Progenitor cell of endocrine pancreas (in vitro differentiated cells): ENCODE data around the gene NTSR1. TPM values are rescaled to one million over a fixed set of nuclear protein-coding genes. Genes with fewer than 3 reads are reported as not detected.

ENCODE experiments used
- DNase-seq: peaks from one replicate; pipeline ENCODE4 v3.0.0; 2021; ENCODE audit warnings: low spot score; ENCODE audit not compliant: unreplicated experiment
- H3K27ac Mint-ChIP-seq: 2 replicates; pipeline ENCODE4 v1.8.0; 2021; ENCODE audit warnings: mild to moderate bottlenecking, moderate library complexity, mixed read lengths
- H3K27me3 Mint-ChIP-seq: 2 replicates; pipeline ENCODE4 v1.8.0; 2021; ENCODE audit warnings: mixed read lengths
- H3K36me3 Mint-ChIP-seq: 2 replicates; pipeline ENCODE4 v1.8.0; 2022; ENCODE audit warnings: mixed read lengths; ENCODE audit not compliant: insufficient read depth
- H3K4me1 Mint-ChIP-seq: 2 replicates; pipeline ENCODE4 v1.8.0; 2021; ENCODE audit warnings: low read depth, mixed read lengths
- H3K4me3 Mint-ChIP-seq: 2 replicates; pipeline ENCODE4 v1.8.0; 2021; ENCODE audit warnings: low read depth, mild to moderate bottlenecking, moderate library complexity, mixed read lengths
- H3K9me3 Mint-ChIP-seq: 2 replicates; pipeline ENCODE4 v1.8.0; 2021; ENCODE audit warnings: low read depth, mixed read lengths
- total RNA-seq: library from RNA; stranded (reverse); gene quantifications from 2 replicates; pipeline ENCODE4 v1.2.1, GENCODE V29; 2021
- TF ChIP-seq, protein P1 (sequence below): fragments of 200-600 bp; sonication (generic); IDR thresholded peaks from one replicate; pipeline ENCODE4 v1.5.0; 2021; ENCODE audit warnings: antibody characterized with exemption, mild to moderate bottlenecking; ENCODE audit not compliant: unreplicated experiment

The NTSR1 gene
- total RNA-seq, 1 donor from 2014 or later = not detected

DNA sequence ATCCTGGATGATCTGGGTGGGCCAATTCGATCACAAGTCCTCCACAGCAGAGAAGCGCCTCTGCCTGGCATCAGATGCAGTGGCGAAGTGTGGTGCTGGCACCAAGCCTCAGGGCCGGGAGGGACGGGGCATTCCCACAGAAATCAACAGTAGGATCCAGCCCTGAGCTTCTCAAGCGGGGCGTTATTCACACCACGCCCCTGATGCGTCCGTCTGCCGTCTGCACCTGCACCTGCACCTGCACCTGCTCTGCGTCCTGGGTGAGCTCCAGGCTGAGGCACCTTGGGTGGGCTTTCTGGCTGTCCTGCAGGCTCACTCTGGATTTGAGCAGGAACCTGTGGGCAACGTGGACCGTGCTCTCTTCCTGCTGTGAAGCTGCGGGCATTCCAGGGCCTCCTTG is 13.8 kb upstream of the NTSR1 start:
- H3K9me3 Mint-ChIP-seq = no peaks in the 10 kb centered on the region
- H3K27me3 Mint-ChIP-seq = peaks cover 17% of the 10 kb centered on the region
- H3K27ac Mint-ChIP-seq = no peak overlapping the region
- DNase-seq = no peak
- TF ChIP-seq, protein P1, sequence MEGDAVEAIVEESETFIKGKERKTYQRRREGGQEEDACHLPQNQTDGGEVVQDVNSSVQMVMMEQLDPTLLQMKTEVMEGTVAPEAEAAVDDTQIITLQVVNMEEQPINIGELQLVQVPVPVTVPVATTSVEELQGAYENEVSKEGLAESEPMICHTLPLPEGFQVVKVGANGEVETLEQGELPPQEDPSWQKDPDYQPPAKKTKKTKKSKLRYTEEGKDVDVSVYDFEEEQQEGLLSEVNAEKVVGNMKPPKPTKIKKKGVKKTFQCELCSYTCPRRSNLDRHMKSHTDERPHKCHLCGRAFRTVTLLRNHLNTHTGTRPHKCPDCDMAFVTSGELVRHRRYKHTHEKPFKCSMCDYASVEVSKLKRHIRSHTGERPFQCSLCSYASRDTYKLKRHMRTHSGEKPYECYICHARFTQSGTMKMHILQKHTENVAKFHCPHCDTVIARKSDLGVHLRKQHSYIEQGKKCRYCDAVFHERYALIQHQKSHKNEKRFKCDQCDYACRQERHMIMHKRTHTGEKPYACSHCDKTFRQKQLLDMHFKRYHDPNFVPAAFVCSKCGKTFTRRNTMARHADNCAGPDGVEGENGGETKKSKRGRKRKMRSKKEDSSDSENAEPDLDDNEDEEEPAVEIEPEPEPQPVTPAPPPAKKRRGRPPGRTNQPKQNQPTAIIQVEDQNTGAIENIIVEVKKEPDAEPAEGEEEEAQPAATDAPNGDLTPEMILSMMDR = no peak
- no peaks in the 10 kb centered on the region for H3K4me1 Mint-ChIP-seq
- H3K36me3 Mint-ChIP-seq = no peaks in the 10 kb centered on the region
- H3K4me3 Mint-ChIP-seq = no peak overlapping the region

DNA sequence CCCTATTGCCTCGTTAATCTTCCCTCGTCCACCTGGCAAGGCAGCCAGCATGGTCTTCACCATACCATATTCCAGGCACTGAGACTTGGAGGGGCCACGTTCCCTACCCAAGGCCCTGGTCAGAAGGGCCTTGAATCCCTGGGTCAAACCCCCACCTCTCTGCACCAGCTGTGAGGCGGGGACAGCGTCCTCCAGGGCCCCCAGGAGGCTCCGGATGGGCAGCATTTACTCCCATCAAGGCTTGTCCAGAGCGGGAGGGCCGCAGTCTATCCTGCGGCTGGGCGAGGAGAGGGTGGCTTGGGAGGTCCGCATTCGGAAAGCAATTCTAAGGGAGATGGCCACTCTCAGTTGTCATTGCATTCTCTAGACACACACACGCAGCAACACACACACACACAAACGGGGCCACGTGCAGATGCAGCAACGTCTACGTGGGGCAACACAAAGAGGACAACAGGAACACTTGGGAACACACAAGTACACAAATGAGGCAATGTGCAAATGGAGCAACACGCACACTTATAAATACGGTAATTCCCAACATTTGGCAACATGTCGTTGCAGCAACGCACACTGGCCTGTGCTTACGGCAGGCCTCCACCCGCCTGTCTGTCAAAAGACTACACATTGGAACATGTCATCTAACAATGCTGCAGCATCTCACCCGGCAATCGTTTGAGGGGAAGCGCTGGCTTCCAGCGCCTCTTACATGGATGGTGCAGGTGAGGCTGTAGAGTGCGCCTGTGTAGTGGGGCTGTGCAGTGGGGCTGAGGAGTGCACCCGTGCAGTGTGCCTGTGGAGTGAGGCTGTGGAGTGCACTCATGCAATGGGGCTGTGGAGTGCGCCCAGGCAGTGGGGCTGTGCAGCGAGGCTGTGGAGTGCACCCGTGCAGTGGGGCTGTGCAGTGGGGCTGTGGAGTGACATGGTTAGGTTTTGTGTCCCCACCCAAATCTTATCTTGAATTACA is 12.9 kb upstream of the NTSR1 start:
- Mint-ChIP-seq H3K27ac (no peak overlapping the region), H3K36me3 (no peaks in the 10 kb centered on the region), H3K4me1 (no peaks in the 10 kb centered on the region), H3K27me3 (peaks cover 21% of the 10 kb centered on the region), H3K4me3 (no peak overlapping the region), H3K9me3 (no peaks in the 10 kb centered on the region)
- no peak for DNase-seq
- TF ChIP-seq, protein P1 = no peak

DNA sequence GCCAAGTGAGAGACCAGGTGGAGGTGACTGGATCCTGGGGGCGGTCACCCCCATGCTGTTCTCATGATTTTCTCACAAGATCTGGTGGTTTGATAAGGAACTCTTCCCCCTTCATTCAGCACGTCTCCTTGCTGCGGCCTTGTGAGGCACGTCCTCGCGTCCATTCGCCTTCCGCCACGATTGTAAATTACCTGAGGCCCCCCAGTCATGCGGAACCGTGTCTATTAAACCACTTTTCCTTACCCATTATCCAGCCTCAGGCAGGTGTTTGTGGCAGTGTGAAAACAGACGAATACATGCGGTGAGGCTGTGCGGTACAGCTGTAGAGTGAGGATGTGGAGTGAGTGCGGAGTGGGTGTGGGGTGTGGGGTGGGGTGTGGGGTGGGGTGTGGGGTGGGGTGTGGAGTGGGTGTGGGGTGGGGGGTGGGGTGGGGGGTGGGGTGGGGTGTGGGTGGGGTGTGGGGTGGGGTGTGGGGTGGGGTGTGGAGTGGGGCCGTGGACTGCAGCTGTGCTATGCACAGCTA is 12.1 kb upstream of the NTSR1 start:
- H3K4me1 Mint-ChIP-seq = no peaks in the 10 kb centered on the region
- no peaks in the 10 kb centered on the region for H3K9me3 Mint-ChIP-seq
- H3K27ac Mint-ChIP-seq = no peak overlapping the region
- no peak for DNase-seq
- no peaks in the 10 kb centered on the region for H3K36me3 Mint-ChIP-seq
- TF ChIP-seq, protein P1 = no peak
- peaks cover 26% of the 10 kb centered on the region for H3K27me3 Mint-ChIP-seq
- no peak overlapping the region for H3K4me3 Mint-ChIP-seq

DNA sequence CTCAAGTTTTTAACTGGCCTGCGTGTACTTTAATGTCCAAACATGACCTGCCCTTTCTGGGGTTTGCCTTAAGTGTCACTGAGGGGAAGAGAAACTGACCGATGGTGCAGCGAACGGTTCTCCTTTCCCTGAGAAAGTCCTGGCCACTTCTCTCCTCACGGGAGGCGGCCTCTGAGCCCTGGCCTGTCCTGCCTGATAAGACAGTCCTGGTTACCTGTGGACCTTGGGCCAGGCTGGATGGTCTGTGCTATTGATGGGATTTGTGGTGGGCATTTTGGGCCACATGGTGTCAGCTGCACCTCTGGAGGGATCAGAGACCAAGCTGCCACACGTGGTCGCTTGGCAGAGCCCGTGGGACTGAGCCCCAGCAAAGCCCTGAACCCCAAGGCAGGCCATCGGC is 11.6 kb upstream of the NTSR1 start:
- Mint-ChIP-seq H3K9me3 (no peaks in the 10 kb centered on the region), H3K4me3 (no peak overlapping the region), H3K27me3 (peaks cover 25% of the 10 kb centered on the region), H3K4me1 (no peaks in the 10 kb centered on the region), H3K27ac (no peak overlapping the region), H3K36me3 (no peaks in the 10 kb centered on the region)
- DNase-seq = no peak
- TF ChIP-seq, protein P1 = no peak

DNA sequence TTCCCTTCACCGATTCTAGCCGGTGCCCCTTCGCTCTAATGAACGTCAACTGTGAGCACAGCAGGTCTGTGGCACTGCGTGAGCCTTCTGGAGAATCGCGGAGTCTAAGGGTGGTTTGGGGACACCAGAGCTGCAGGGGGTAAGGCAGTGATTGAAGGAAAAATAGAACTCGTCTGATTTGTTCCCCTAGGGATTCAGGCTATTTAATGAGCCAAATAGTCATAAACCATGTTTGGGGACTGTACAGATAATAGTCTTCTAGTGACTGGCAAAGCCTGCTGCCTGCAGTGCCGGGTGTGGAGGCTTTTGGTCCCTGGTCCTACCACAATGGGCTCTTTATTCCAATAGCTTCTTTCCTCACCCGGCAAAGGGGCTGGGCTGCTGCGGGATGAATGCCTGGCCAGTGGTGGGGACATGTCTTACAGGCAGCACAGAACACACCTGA is 11.1 kb upstream of the NTSR1 start:
- H3K4me1 Mint-ChIP-seq = no peaks in the 10 kb centered on the region
- H3K4me3 Mint-ChIP-seq = no peak overlapping the region
- H3K27ac Mint-ChIP-seq = peak overlapping the region; percentile 39
- TF ChIP-seq, protein P1 = no peak
- no peaks in the 10 kb centered on the region for H3K36me3 Mint-ChIP-seq
- H3K27me3 Mint-ChIP-seq = peaks cover 27% of the 10 kb centered on the region
- DNase-seq = no peak
- H3K9me3 Mint-ChIP-seq = no peaks in the 10 kb centered on the region
